Activated B cell treated with CpG ODN at 0.5 μM for 24 hours (primary cell): Measurements from ENCODE around the gene TMEM26. TPM values are rescaled to one million over a fixed set of nuclear protein-coding genes. Genes with fewer than 3 reads are reported as not detected.
A peak's percentile ranks its signal among the peaks of the same experiment; 100 is the strongest.

Source experiments
- ATAC-seq: fragments of 200-7000 bp; cut with Tn5 transposase; one replicate; pipeline ENCODE4 v1.10.0; 2021; ENCODE audit warnings: low read depth, mild to moderate bottlenecking, moderate library complexity
- CTCF ChIA-PET: fragments of 350-600 bp; sonication (Branson Sonifier 250); formaldehyde crosslinking; loops from one replicate; lab custom pipeline; 2021; ENCODE audit warnings: antibody characterized with exemption; lab: Charles Lee
- POLR2A ChIA-PET: fragments of 350-600 bp; sonication (Branson Sonifier 250); formaldehyde crosslinking; loops from one replicate; lab custom pipeline; 2021; ENCODE audit warnings: antibody characterized with exemption; lab: Charles Lee
- DNase-seq: peaks from one replicate; pipeline ENCODE4 v3.0.0; 2022
- H3K27ac Mint-ChIP-seq: one replicate; pipeline ENCODE4 v1.8.0; 2020; ENCODE audit warnings: mixed read lengths
- H3K27me3 Mint-ChIP-seq: one replicate; pipeline ENCODE4 v1.8.0; 2021; ENCODE audit warnings: mixed read lengths
- H3K36me3 Mint-ChIP-seq: one replicate; pipeline ENCODE4 v1.8.0; 2021; ENCODE audit warnings: low read depth, mixed read lengths
- H3K4me1 Mint-ChIP-seq: one replicate; pipeline ENCODE4 v1.8.0; 2021; ENCODE audit warnings: mixed read lengths
- H3K4me3 Mint-ChIP-seq: one replicate; pipeline ENCODE4 v1.8.0; 2020; ENCODE audit warnings: mild to moderate bottlenecking, mixed read lengths
- H3K9me3 Mint-ChIP-seq: one replicate; pipeline ENCODE4 v1.8.0; 2020; ENCODE audit warnings: mixed read lengths
- intact Hi-C: fragments of 100-400 bp; cut with micrococcal nuclease; formaldehyde crosslinking; loops from one replicate; pipeline ENCODE4 v1.15.1; 2024
- total RNA-seq: library from RNA; stranded (reverse); gene quantifications from 2 replicates; pipeline ENCODE4 v1.2.3, GENCODE V29; 2022
- TF ChIP-seq, protein P1 (sequence below): fragments of 200-600 bp; IDR thresholded peaks from one replicate; pipeline ENCODE4 v1.8.0; 2022; ENCODE audit warnings: antibody characterized with exemption, mild to moderate bottlenecking

The TMEM26 gene
- not detected in 2 replicates for total RNA-seq

DNA sequence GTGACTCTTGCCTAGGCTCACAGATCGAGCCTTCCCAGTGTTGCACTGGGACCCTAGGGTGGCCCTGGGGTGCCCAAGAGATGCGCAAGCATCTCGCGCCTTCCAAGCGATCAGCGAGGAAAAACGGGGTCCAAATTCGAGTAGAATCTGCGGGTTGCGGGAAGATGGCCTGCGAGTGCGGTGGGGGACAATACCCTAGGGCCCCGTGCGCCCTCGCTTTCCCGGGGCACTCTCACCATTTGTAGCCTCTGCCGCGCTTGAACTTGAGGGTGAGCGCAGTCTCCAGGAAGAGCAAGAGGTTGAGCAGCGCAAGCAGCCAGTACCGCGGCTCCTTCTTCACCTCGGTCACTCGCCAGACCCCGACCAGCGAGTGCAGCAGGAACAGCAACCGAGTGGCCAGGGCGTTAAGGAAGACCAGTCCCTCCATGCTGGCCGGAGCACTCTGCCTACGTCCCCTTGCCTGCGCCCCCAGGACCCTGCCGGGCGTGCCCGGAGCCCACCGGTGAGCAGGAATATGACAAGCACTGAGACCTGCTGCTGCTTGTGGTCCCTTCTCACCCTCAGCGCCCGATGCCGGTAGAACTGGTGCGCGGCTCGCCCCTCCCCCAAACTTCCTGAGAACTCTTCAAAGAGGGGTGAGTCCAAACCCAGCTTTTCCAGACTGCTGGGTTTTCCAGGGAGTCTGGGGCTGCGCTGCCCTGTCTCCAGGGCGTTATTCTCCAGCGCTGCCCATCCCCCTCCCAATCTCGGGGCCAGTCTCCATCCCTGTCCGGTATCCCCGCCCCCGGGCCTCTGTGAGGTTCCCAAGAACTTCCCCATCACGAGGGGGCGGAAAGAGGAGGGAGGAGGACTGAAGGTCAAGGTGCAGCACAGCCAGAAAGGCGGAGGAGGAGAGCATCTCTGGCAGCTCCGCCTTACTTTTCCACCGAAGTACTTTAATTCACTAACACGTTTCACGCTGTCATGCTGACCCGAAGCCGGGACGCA, at the start of gene TMEM26:
Gene TMEM26 (minus strand): TSS at position 727 of the 987 bp plus-strand sequence. CDS start 300 bp downstream, at position 427.
- DNase-seq: no peak
- Mint-ChIP-seq H3K27ac (no peak within 1 kb of the TSS), H3K36me3 (no peaks in the 10 kb centered on the region), H3K9me3 (no peaks in the 10 kb centered on the region), H3K27me3 (peaks cover 41% of the 10 kb centered on the region), H3K4me3 (peak within 1 kb of the TSS; percentile 30), H3K4me1 (peaks cover 8% of the 10 kb centered on the region)
- TF ChIP-seq, protein P1, sequence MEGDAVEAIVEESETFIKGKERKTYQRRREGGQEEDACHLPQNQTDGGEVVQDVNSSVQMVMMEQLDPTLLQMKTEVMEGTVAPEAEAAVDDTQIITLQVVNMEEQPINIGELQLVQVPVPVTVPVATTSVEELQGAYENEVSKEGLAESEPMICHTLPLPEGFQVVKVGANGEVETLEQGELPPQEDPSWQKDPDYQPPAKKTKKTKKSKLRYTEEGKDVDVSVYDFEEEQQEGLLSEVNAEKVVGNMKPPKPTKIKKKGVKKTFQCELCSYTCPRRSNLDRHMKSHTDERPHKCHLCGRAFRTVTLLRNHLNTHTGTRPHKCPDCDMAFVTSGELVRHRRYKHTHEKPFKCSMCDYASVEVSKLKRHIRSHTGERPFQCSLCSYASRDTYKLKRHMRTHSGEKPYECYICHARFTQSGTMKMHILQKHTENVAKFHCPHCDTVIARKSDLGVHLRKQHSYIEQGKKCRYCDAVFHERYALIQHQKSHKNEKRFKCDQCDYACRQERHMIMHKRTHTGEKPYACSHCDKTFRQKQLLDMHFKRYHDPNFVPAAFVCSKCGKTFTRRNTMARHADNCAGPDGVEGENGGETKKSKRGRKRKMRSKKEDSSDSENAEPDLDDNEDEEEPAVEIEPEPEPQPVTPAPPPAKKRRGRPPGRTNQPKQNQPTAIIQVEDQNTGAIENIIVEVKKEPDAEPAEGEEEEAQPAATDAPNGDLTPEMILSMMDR: no peak
- CTCF ChIA-PET: no interaction called here
- intact Hi-C loops: no loop called here
- POLR2A ChIA-PET: no interaction called here
- ATAC-seq: no peak

DNA sequence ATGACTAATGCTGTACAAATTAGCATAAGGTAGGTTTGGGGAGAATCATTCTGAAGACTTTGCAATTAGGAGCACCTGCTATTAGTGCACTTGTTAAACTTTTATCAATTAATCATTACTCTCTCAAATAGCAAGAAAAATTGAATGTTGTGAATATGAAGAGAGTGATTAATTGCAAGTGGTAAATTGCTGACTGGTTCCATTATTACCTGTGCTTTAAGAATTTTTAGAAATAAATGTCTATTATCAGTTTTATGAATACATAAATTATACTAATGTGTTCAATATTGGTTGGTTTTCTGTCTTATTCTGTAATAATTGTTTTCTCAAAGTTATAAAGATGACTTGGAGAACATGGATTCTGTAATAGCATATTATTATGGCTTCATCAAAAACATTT, 47.3 kb upstream of the TMEM26 start:
- DNase-seq: no peak
- ChIA-PET CTCF (no interaction called here), POLR2A (no interaction called here)
- Mint-ChIP-seq H3K27ac (no peak overlapping the region), H3K4me1 (no peaks in the 10 kb centered on the region), H3K4me3 (no peak overlapping the region), H3K27me3 (peaks cover 4% of the 10 kb centered on the region), H3K9me3 (no peaks in the 10 kb centered on the region), H3K36me3 (no peaks in the 10 kb centered on the region)
- TF ChIP-seq, protein P1: no peak
- ATAC-seq: no peak
- intact Hi-C loops: no loop called here

DNA sequence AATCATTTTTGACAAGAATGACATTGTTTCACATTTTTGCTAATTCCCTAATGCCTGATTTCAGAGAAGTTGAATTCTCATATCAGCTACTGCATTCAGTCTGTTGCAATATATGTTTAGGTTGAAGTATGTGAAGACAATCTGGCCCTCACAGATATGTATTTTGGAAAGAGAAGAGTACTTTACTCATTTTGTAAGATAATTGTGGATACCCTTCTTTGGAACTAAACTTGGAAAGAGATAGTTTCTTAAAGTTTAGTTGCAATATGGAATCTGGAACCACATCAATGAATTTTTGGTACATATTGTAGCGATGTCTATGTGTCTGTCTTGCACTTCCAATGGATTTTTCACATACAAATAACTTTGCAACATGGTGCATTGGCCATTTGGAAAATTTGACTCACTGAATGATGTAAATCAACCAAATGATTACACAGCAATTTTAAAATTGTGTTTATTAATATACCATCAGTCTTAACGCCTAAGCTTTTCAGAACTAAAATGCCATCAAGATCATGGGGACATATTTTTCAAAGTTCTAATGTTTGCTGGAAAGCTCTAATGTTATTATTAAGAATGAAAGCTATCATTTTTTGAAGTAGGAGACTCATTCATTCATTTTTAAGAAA, 39.3 kb upstream of the TMEM26 start:
- Mint-ChIP-seq H3K27me3 (peaks cover 10% of the 10 kb centered on the region), H3K9me3 (no peaks in the 10 kb centered on the region), H3K4me3 (no peak overlapping the region), H3K36me3 (no peaks in the 10 kb centered on the region), H3K27ac (no peak overlapping the region), H3K4me1 (no peaks in the 10 kb centered on the region)
- DNase-seq (no peak), ATAC-seq (no peak)
- ChIA-PET CTCF (no interaction called here), POLR2A (no interaction called here)
- intact Hi-C loops: no loop called here
- TF ChIP-seq, protein P1: no peak

DNA sequence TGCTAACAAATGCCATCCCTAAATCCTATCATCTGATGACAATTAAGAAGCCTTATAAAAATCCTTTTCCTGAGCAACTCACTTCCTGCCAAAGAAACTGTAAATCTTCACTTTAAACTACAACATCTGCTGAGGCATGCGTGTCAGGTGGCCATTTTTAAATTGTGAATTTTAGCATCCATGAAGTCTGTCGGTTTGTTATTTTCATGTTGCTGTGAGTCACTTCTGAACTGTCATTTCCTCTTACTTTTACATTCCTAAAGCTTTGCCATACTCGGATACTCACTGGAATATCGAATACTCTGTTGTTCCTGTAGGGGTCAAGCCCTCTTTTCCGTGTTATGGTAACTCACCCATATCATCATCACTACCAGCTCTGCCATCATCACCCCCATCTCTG, 34.3 kb upstream of the TMEM26 start:
- Mint-ChIP-seq H3K36me3 (no peaks in the 10 kb centered on the region), H3K4me3 (no peak overlapping the region), H3K27ac (no peak overlapping the region), H3K9me3 (no peaks in the 10 kb centered on the region), H3K4me1 (no peaks in the 10 kb centered on the region), H3K27me3 (peaks cover 10% of the 10 kb centered on the region)
- DNase-seq (no peak), ATAC-seq (no peak)
- TF ChIP-seq, protein P1: no peak
- intact Hi-C loops: no loop called here
- CTCF ChIA-PET: no interaction called here
- POLR2A ChIA-PET: no interaction called here

DNA sequence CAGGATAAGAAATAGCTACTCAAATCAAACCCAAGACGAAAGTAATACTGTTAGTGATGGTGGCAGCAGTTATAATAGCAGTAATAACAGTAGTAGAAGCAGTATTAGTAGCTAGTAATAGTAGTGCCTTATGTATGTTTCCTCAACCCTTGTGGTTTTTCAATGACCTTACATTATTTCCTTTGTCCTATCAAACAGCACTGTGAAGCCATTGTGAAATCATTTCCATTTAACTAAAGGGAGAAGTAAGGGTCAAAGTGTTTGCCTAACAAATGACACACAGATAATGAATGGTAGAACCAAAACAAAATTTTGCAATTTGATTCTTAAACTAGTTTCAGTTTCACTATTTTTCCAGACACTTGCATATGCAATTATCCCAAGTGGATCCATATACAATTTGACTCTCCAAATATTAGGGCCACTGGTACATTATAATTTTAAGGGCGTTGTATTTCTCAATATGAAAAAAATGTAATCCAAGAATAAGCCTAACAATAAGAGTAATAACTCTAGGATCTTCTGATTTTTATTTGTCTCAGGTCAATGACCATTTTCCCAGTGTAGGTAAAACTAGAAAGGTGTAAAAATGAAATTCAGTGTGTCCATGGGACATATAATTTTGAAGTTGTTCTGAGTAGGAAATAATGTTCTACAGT, 33.7 kb upstream of the TMEM26 start:
- DNase-seq (no peak), ATAC-seq (no peak)
- Mint-ChIP-seq H3K9me3 (no peaks in the 10 kb centered on the region), H3K4me3 (no peak overlapping the region), H3K36me3 (no peaks in the 10 kb centered on the region), H3K4me1 (no peaks in the 10 kb centered on the region), H3K27me3 (peaks cover 10% of the 10 kb centered on the region), H3K27ac (no peak overlapping the region)
- TF ChIP-seq, protein P1: no peak
- ChIA-PET POLR2A (no interaction called here), CTCF (no interaction called here)
- intact Hi-C loops: no loop called here
